HG03103 (cell line): ENCODE data around the gene LRMDA.
"Not testable (repeated sequence)": the region's sequence is repeated elsewhere in the genome, so short reads cannot be mapped to it uniquely, and the experiment has no call there.

ENCODE experiments used
- ATAC-seq: cut with Tn5 transposase; IDR thresholded peaks from one replicate; pipeline ENCODE4 v1.9.1; 2021; ENCODE audit warnings: low read depth; ENCODE audit not compliant: unreplicated experiment

LRMDA gene

GRCh38 chr10:75502389-75502788, 71.0 kb downstream of the LRMDA start:
- ATAC-seq: no peak

- ATAC-seq: no peak
Measured at GRCh38 chr10:75502838-75503237, 71.4 kb downstream of the LRMDA start.

GRCh38 chr10:75505293-75505692, 73.9 kb downstream of the LRMDA start:
- ATAC-seq: no peak

GRCh38 chr10:75505840-75506506, 74.5 kb downstream of the LRMDA start:
- ATAC-seq: peak; percentile 60

- ATAC-seq: no peak
Measured at GRCh38 chr10:75506930-75507329, 75.5 kb downstream of the LRMDA start.

GRCh38 chr10:75507469-75507868, 76.0 kb downstream of the LRMDA start:
- no peak for ATAC-seq

GRCh38 chr10:75508239-75508813, 76.9 kb downstream of the LRMDA start:
- no peak for ATAC-seq

GRCh38 chr10:75508814-75509306, 77.4 kb downstream of the LRMDA start:
- ATAC-seq: no peak

GRCh38 chr10:75509706-75510105, 78.3 kb downstream of the LRMDA start:
- no peak for ATAC-seq

- ATAC-seq: no peak
Measured at GRCh38 chr10:75511011-75511410, 79.6 kb downstream of the LRMDA start.

GRCh38 chr10:75512203-75512933, 80.9 kb downstream of the LRMDA start:
- no peak for ATAC-seq

GRCh38 chr10:75513292-75513885, 82.0 kb downstream of the LRMDA start:
- no peak for ATAC-seq

GRCh38 chr10:75514830-75515229, 83.4 kb downstream of the LRMDA start:
- ATAC-seq: no peak

- ATAC-seq: not testable (repeated sequence)
Measured at GRCh38 chr10:75516154-75516553, 84.7 kb downstream of the LRMDA start.

- not testable (repeated sequence) for ATAC-seq
Measured at GRCh38 chr10:75519213-75519612, 87.8 kb downstream of the LRMDA start.

- not testable (repeated sequence) for ATAC-seq
Measured at GRCh38 chr10:75521194-75521829, 89.9 kb downstream of the LRMDA start.

- no peak for ATAC-seq
Measured at GRCh38 chr10:75525067-75525466, 93.6 kb downstream of the LRMDA start.

GRCh38 chr10:75525646-75526045, 94.2 kb downstream of the LRMDA start:
- ATAC-seq: no peak

GRCh38 chr10:75527542-75527941, 96.1 kb downstream of the LRMDA start:
- no peak for ATAC-seq

GRCh38 chr10:75528392-75528791, 97.0 kb downstream of the LRMDA start:
- ATAC-seq: no peak

GRCh38 chr10:75530299-75530698, 98.9 kb downstream of the LRMDA start:
- no peak for ATAC-seq
